Endothelial cell of umbilical vein (primary cell): Measurements from ENCODE around the gene PDE3B. TPM values are rescaled to one million over a fixed set of nuclear protein-coding genes. Genes with fewer than 3 reads are reported as not detected.

Experiments
- BruUV-seq: library from RNA; stranded (reverse); fragments of 400-500 nt; replicated peaks from 2 replicates; lab custom pipeline; 2021; lab: Mats Ljungman, UMichigan
- CTCF ChIA-PET: fragments of 300-600, 350-600 bp; sonication (Branson Sonifier 250); formaldehyde crosslinking; loops from one replicate; lab custom pipeline; 2021; ENCODE audit warnings: antibody characterized with exemption, inconsistent platforms; lab: Charles Lee
- POLR2A ChIA-PET: fragments of 300-600, 350-600 bp; sonication (Branson Sonifier 250); formaldehyde crosslinking; loops from one replicate; lab custom pipeline; 2021; ENCODE audit warnings: antibody characterized with exemption, inconsistent platforms; lab: Charles Lee
- DNase-seq: peaks from one replicate; pipeline ENCODE4 v3.0.0-alpha.2; 2011; ENCODE audit warnings: low read depth, low spot score
- FAIRE-seq: peaks from 2 replicates; lab custom pipeline; 2011; peaks lifted over from hg19 to GRCh38; lab: Jason Lieb, UNC
- H2AFZ ChIP-seq: 2 replicates; pipeline ENCODE4 v1.6.0; 2012; ENCODE audit warnings: low read depth, low read length, control low read depth, inconsistent platforms
- H3K27ac ChIP-seq: 2 replicates; pipeline ENCODE4 v1.5.1; 2011; ENCODE audit warnings: low read depth, mild to moderate bottlenecking, control low read depth, low read length, moderate library complexity; ENCODE audit not compliant: insufficient read depth
- H3K27me3 ChIP-seq, 2 experiments: 2 replicates each; pipeline versions ENCODE4 v1.6.0 to v1.6.1; 2011; ENCODE audit warnings: low read length in 2 of 2, mixed read lengths in 1 of 2; ENCODE audit not compliant: control insufficient read depth in 2 of 2, insufficient read depth in 2 of 2
- H3K36me3 ChIP-seq, 2 experiments: 2 replicates in 1 of 2; 3 replicates in 1 of 2; pipeline ENCODE4 v1.5.1; 2011; ENCODE audit warnings: low read length in 2 of 2, mild to moderate bottlenecking in 1 of 2, moderate library complexity in 1 of 2; ENCODE audit not compliant: control insufficient read depth in 2 of 2, insufficient read depth in 2 of 2; ENCODE audit errors: extremely low read depth in 1 of 2
- H3K4me1 ChIP-seq: 3 replicates; pipeline ENCODE4 v1.5.1; 2011; ENCODE audit warnings: mild to moderate bottlenecking, low read length; ENCODE audit not compliant: control insufficient read depth, insufficient read depth; ENCODE audit errors: extremely low read depth
- H3K4me2 ChIP-seq: 2 replicates; pipeline ENCODE4 v1.6.1; 2011; ENCODE audit warnings: low read length, control low read depth, mixed read lengths; ENCODE audit not compliant: insufficient read depth
- H3K4me3 ChIP-seq, 3 experiments: fragments of 200-600 bp in 1 of 3; sonication (generic), shearing (Covaris generic) in 1 of 3; replicated peaks in 1 of 3; 2 replicates each; pipeline ENCODE4 v1.5.1; 2011 to 2016; ENCODE audit warnings: control low read depth in 3 of 3, low read length in 3 of 3, mild to moderate bottlenecking in 2 of 3, inconsistent platforms in 1 of 3, low read depth in 1 of 3, moderate library complexity in 1 of 3; ENCODE audit not compliant: insufficient read depth in 1 of 3
- H3K79me2 ChIP-seq: 2 replicates; pipeline ENCODE4 v1.6.0; 2012; ENCODE audit warnings: low read length, inconsistent platforms; ENCODE audit not compliant: control insufficient read depth, insufficient read depth
- H3K9ac ChIP-seq: replicated peaks from 2 replicates; pipeline ENCODE3; 2011; ENCODE audit warnings: low read length, control low read depth; ENCODE audit not compliant: insufficient read depth; ENCODE audit errors: extremely low read depth
- H3K9me1 ChIP-seq: replicated peaks from 3 replicates; pipeline ENCODE4 v1.6.0; 2011; ENCODE audit warnings: mild to moderate bottlenecking, low read length; ENCODE audit not compliant: control insufficient read depth, insufficient read depth; ENCODE audit errors: extremely low read depth
- H3K9me3 ChIP-seq: replicated peaks from 2 replicates; pipeline ENCODE4 v1.5.1; 2012; ENCODE audit warnings: low read length, inconsistent platforms; ENCODE audit not compliant: control insufficient read depth, insufficient read depth
- H4K20me1 ChIP-seq: replicated peaks from 2 replicates; pipeline ENCODE3; 2011; ENCODE audit warnings: mild to moderate bottlenecking, low read length; ENCODE audit not compliant: control insufficient read depth, insufficient read depth; ENCODE audit errors: extremely low read depth
- CTCF ChIP-seq, 2 donors: IDR thresholded peaks; 1 replicate in 1 of 2; 2 replicates in 1 of 2; pipeline ENCODE4 v1.5.1; 2011; ENCODE audit warnings: low read length in 2 of 2, mild to moderate bottlenecking in 2 of 2, moderate library complexity in 2 of 2, control low read depth in 1 of 2, inconsistent platforms in 1 of 2, low read depth in 1 of 2; ENCODE audit not compliant: insufficient read depth in 1 of 2; ENCODE audit errors: extremely low read depth in 1 of 2
- EZH2 ChIP-seq: IDR thresholded peaks from 2 replicates; pipeline ENCODE4 v1.6.1; 2012; ENCODE audit warnings: borderline replicate concordance, low read depth, mild to moderate bottlenecking, moderate library complexity, low read length, inconsistent platforms; ENCODE audit not compliant: severe bottlenecking
- FOS ChIP-seq: IDR thresholded peaks from 2 replicates; pipeline ENCODE4 v1.6.1; 2011; ENCODE audit warnings: mild to moderate bottlenecking, low read length, moderate library complexity, borderline replicate concordance; ENCODE audit not compliant: insufficient read depth
- GATA2 ChIP-seq: IDR thresholded peaks from 2 replicates; pipeline ENCODE4 v1.7.0; 2011; ENCODE audit warnings: low read depth, mild to moderate bottlenecking, moderate library complexity, mixed read lengths, low read length; ENCODE audit not compliant: insufficient read length, insufficient read depth
- JUN ChIP-seq: IDR thresholded peaks from 2 replicates; pipeline ENCODE4 v1.6.1; 2011; ENCODE audit warnings: borderline replicate concordance, low read depth; ENCODE audit not compliant: insufficient read length, insufficient read depth
- MAX ChIP-seq: IDR thresholded peaks from 2 replicates; pipeline ENCODE4 v1.6.1; 2011; ENCODE audit not compliant: insufficient read depth, insufficient read length
- MYC ChIP-seq: IDR thresholded peaks from one replicate; pipeline ENCODE4 v1.6.1; 2011; ENCODE audit warnings: mild to moderate bottlenecking, low read depth, low read length
- POLR2A ChIP-seq: IDR thresholded peaks from 2 replicates; pipeline ENCODE4 v1.6.1; 2012; ENCODE audit warnings: low read depth, mild to moderate bottlenecking, control low read depth, low read length
- POLR2AphosphoS5 ChIP-seq: IDR thresholded peaks from 2 replicates; pipeline ENCODE4 v1.6.1; 2012; ENCODE audit warnings: low read depth, mild to moderate bottlenecking, control low read depth, low read length, moderate library complexity; ENCODE audit not compliant: insufficient read depth
- dilution Hi-C: fragments of 300-500 bp; cut with MboI; formaldehyde crosslinking; loops from one replicate; pipeline ENCODE4 v1.15.0; 2019; ENCODE audit warnings: low sequenced_read_pairs; ENCODE audit not compliant: extremely low pct_ligation_motif_present
- intact Hi-C: fragments of 100-400 bp; cut with micrococcal nuclease; formaldehyde crosslinking; loops from one replicate; pipeline ENCODE4 v1.10.0; 2022
- polyA plus RNA-seq, 4 experiments: library from polyadenylated mRNA; depleted of rRNA in 3 of 4; stranded (reverse) in 3 of 4; unstranded in 1 of 4; fragments of >200 nt; gene quantifications; 2 replicates each; pipeline versions ENCODE4 v1.2.1 to v1.2.3, GENCODE V29; 2011 to 2012; ENCODE audit warnings: missing spikeins in 1 of 4
- total RNA-seq: library from RNA; stranded (reverse); gene quantifications from 2 replicates; pipeline ENCODE4 v1.2.3, GENCODE V29; 2021

PDE3B gene
- total and polyA plus RNA-seq, 2 donors (not counting 3 experiments of a cell fraction or from before 2014, with no cell fraction given): 0.26 to 1.9 TPM

GRCh38 chr11:14668731-14669301 is 25.2 kb downstream of the PDE3B start:
- no peak overlapping the region for H3K4me3 ChIP-seq
- H3K4me1 ChIP-seq: no peaks in the 10 kb centered on the region
- no peak for DNase-seq
- no peak overlapping the region for H2AFZ ChIP-seq
- TF ChIP-seq CTCF (IDR thresholded peaks at IDR 0.05; ENCODE audit: extremely low read depth in 1 of 2, insufficient read depth in 1 of 2, low read depth in 1 of 2, low read length in 2 of 2) (no peak), POLR2A (no peak), GATA2 (no peak), POLR2AphosphoS5 (no peak), EZH2 (no peak), JUN (no peak), FOS (no peak), MYC (no peak), MAX (no peak)
- H3K36me3 ChIP-seq: no peaks in the 10 kb centered on the region
- no TSS peak for BruUV-seq
- no peaks in the 10 kb centered on the region for H3K79me2 ChIP-seq
- no peak overlapping the region for H3K9ac ChIP-seq
- dilution Hi-C loops (no loop called here), intact Hi-C loops (no loop called here)
- FAIRE-seq: no peak
- H3K9me1 ChIP-seq: no peaks in the 10 kb centered on the region
- H4K20me1 ChIP-seq: no peaks in the 10 kb centered on the region
- ChIA-PET POLR2A (no interaction called here), CTCF (interaction anchor here (1.3 kb wide), 1 partner anchor 338 kb away, joined by 3 read pairs; no protein-coding TSS in a partner anchor)
- no peak overlapping the region for H3K4me2 ChIP-seq
- no peaks in the 10 kb centered on the region for H3K27me3 ChIP-seq
- H3K9me3 ChIP-seq: no peaks in the 10 kb centered on the region
- no peak overlapping the region for H3K27ac ChIP-seq
